Epithelial cell of esophagus (primary cell): ENCODE results near the gene OOSP4A.

Source experiments
- DNase-seq: peaks from one replicate; pipeline ENCODE4 v3.0.0; 2010; ENCODE audit warnings: low read depth
- H3K4me3 ChIP-seq: 2 replicates; pipeline ENCODE4 v1.5.1; 2011; ENCODE audit warnings: mild to moderate bottlenecking, low read length, control low read depth
- TF ChIP-seq, protein P1 (sequence below): IDR thresholded peaks from 2 replicates; pipeline ENCODE4 v1.5.1; 2011; ENCODE audit warnings: low read depth, mild to moderate bottlenecking, low read length, control low read depth, inconsistent platforms; ENCODE audit not compliant: insufficient read depth; ENCODE audit errors: missing control alignments

Gene OOSP4A

GRCh38 chr11:59957094-59957493, 6.7 kb upstream of the OOSP4A start:
- TF ChIP-seq, protein P1, sequence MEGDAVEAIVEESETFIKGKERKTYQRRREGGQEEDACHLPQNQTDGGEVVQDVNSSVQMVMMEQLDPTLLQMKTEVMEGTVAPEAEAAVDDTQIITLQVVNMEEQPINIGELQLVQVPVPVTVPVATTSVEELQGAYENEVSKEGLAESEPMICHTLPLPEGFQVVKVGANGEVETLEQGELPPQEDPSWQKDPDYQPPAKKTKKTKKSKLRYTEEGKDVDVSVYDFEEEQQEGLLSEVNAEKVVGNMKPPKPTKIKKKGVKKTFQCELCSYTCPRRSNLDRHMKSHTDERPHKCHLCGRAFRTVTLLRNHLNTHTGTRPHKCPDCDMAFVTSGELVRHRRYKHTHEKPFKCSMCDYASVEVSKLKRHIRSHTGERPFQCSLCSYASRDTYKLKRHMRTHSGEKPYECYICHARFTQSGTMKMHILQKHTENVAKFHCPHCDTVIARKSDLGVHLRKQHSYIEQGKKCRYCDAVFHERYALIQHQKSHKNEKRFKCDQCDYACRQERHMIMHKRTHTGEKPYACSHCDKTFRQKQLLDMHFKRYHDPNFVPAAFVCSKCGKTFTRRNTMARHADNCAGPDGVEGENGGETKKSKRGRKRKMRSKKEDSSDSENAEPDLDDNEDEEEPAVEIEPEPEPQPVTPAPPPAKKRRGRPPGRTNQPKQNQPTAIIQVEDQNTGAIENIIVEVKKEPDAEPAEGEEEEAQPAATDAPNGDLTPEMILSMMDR = no peak
- peak; percentile 45 for DNase-seq
- no peak overlapping the region for H3K4me3 ChIP-seq

DNA sequence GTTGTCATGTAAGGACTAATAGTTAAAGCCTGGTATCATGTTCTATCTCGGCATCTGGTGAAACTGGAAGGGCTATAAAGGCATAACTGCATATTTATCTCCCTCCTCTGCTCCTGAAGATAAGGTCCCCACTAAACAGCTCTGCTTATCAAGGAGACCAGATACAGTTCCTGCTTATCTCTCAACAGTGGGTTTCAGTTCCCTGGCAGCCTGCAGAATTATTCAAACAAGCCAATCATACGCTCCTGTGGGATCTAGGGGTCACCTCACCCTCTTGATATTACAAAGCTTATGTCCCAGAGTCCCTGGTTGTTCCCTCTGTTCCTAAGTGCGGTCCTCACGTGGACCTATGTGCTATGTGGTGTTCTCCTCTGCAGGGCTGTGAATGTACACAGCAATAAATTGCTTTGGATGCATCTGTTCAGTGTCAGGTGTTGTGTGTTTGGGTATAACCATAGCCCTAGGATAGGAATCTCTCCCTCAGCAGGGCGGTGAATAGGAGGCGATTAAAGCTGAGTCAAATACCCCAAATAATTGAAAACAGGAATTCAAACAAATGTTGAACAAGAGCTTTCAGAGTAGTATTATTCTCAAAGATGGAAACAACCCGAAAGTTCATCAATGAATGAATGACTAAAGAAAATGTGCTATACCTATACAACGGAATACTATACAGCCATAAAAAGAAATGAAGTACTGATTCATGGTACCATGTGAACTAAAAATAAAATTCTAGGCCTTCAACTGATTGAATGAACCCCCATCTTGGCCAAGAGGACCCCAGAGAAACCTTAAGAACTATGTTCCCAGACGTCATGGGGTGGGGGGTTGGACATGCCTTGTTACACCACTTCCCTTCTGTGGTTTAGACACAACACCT, 3.1 kb upstream of the OOSP4A start:
- TF ChIP-seq, protein P1 = no peak
- no peak overlapping the region for H3K4me3 ChIP-seq
- DNase-seq = no peak

DNA sequence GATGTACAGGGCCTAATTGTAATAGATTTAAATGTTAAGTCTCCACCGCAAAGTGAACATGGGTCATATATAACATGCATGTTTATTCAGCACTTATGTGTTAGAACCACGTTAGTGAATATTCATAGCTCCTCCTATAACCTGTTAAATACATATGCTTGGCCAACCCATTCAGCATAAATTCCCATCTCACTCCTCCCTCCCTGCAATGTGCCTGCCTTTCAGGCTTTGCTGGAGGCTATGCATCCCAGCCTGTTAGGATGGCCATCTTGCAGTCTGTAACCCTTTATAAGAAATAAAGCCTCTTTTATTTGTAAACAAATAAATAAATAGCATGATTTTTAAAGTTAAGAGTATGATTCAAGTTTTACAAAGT, 1.7 kb upstream of the OOSP4A start:
- DNase-seq = no peak
- TF ChIP-seq, protein P1 = no peak
- H3K4me3 ChIP-seq = no peak overlapping the region

GRCh38 chr11:59965424-59965823, 1.6 kb downstream of the OOSP4A start:
- H3K4me3 ChIP-seq = no peak overlapping the region
- DNase-seq = no peak
- TF ChIP-seq, protein P1 = no peak

DNA sequence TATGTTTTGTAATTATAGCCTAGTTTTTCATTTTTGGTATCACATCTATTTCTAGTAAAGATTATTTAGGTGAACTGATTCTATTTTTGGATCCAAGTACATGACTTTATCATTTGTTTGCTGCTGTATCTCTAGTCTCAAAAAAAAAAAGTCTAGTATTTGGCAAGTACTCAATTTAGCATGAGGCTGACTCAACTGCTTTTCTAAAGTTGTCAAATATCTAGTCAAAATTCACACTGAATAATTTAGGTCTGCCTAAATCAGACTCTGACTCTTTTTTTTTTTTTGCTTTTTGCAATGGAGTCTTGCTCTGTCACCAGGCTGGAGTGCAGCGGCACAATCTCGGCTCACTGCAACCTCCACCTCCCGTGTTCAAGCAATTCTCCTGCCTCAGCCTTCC, 2.4 kb downstream of the OOSP4A start:
- H3K4me3 ChIP-seq = no peak overlapping the region
- TF ChIP-seq, protein P1 = no peak
- no peak for DNase-seq

- no peak for DNase-seq
- TF ChIP-seq, protein P1 = no peak
- H3K4me3 ChIP-seq = no peak overlapping the region
These were observed 4.0 kb downstream of the OOSP4A start for GRCh38 chr11:59967677-59968394.
